GM23338 (cell line): ENCODE data around the gene TXNL4B. TPM values are rescaled to one million over a fixed set of nuclear protein-coding genes. Genes with fewer than 3 reads are reported as not detected.

Experiments used
- ATAC-seq: fragments of 200-7000 bp; cut with Tn5 transposase; 3 replicates; pipeline ENCODE4 v1.9.1; 2020
- DNase-seq: peaks from one replicate; pipeline ENCODE4 v3.0.0-alpha.2; 2015; ENCODE audit warnings: low spot score
- H2AFZ ChIP-seq: fragments of 200-600 bp; sonication (generic); 2 replicates; pipeline ENCODE4 v1.8.0; 2016; ENCODE audit warnings: antibody characterized with exemption, mild to moderate bottlenecking, moderate library complexity
- H3F3A ChIP-seq: fragments of 200-600 bp; sonication (generic); replicated peaks from 2 replicates; pipeline ENCODE4 v1.8.0; 2017; ENCODE audit warnings: antibody characterized with exemption, mixed run types, low read depth
- H3K27ac ChIP-seq: fragments of 200-600 bp; sonication (generic); 2 replicates; pipeline ENCODE4 v1.6.1; 2016; ENCODE audit warnings: low read depth
- H3K27me3 ChIP-seq: fragments of 200-600 bp; sonication (generic); 2 replicates; pipeline ENCODE4 v1.8.0; 2016; ENCODE audit warnings: mild to moderate bottlenecking, mixed run types, moderate library complexity; ENCODE audit not compliant: insufficient read depth
- H3K36me3 ChIP-seq: fragments of 200-600 bp; sonication (generic); 2 replicates; pipeline ENCODE4 v1.8.0; 2016; ENCODE audit warnings: mild to moderate bottlenecking; ENCODE audit not compliant: insufficient read depth
- H3K4me1 ChIP-seq: fragments of 200-600 bp; sonication (generic); 2 replicates; pipeline ENCODE4 v1.8.0; 2016; ENCODE audit warnings: mild to moderate bottlenecking, moderate library complexity; ENCODE audit not compliant: insufficient read depth
- H3K4me2 ChIP-seq: fragments of 200-600 bp; sonication (generic); 2 replicates; pipeline ENCODE4 v1.7.1; 2017; ENCODE audit warnings: mixed run types
- H3K4me3 ChIP-seq: fragments of 200-600 bp; sonication (generic); 2 replicates; pipeline ENCODE4 v1.6.1; 2016; ENCODE audit warnings: mixed run types
- H3K79me2 ChIP-seq: fragments of 200-600 bp; sonication (generic); replicated peaks from 2 replicates; pipeline ENCODE4 v1.8.0; 2017; ENCODE audit warnings: mild to moderate bottlenecking; ENCODE audit not compliant: insufficient read depth
- H3K9me2 ChIP-seq: fragments of 200-600 bp; sonication (generic); 2 replicates; pipeline ENCODE4 v1.8.0; 2017; ENCODE audit not compliant: insufficient read depth
- H4K20me1 ChIP-seq: fragments of 200-600 bp; sonication (generic); replicated peaks from 2 replicates; pipeline ENCODE4 v1.8.0; 2017; ENCODE audit warnings: mild to moderate bottlenecking; ENCODE audit not compliant: insufficient read depth
- H3K27ac Mint-ChIP-seq: 2 replicates; pipeline ENCODE4 v1.8.0; 2020; ENCODE audit warnings: inconsistent platforms, mild to moderate bottlenecking, moderate library complexity, mixed read lengths
- H3K27me3 Mint-ChIP-seq: 3 replicates; pipeline ENCODE4 v1.8.0; 2022; ENCODE audit warnings: low read depth, mild to moderate bottlenecking, moderate library complexity, mixed read lengths, inconsistent platforms; ENCODE audit not compliant: insufficient read depth, poor library complexity
- H3K36me3 Mint-ChIP-seq: 3 replicates; pipeline ENCODE4 v1.8.0; 2021; ENCODE audit warnings: low read depth, mild to moderate bottlenecking, inconsistent platforms, moderate library complexity, mixed read lengths
- H3K4me1 Mint-ChIP-seq: 3 replicates; pipeline ENCODE4 v1.8.0; 2020; ENCODE audit warnings: mild to moderate bottlenecking, inconsistent platforms, mixed read lengths
- H3K4me3 Mint-ChIP-seq: 3 replicates; pipeline ENCODE4 v1.8.0; 2021; ENCODE audit warnings: moderate library complexity, mild to moderate bottlenecking, inconsistent platforms, mixed read lengths
- H3K9me3 Mint-ChIP-seq: 3 replicates; pipeline ENCODE4 v1.8.0; 2020; ENCODE audit warnings: moderate library complexity, mild to moderate bottlenecking, inconsistent platforms, mixed read lengths
- ETS1 ChIP-seq: IDR thresholded peaks from 2 replicates; pipeline ENCODE4 v1.6.1; 2016; ENCODE audit warnings: antibody characterized with exemption
- EZH2 ChIP-seq: fragments of 200-600 bp; sonication (generic); IDR thresholded peaks from one replicate; pipeline ENCODE4 v1.8.0; 2017; ENCODE audit warnings: antibody characterized with exemption, mild to moderate bottlenecking, low read depth; ENCODE audit not compliant: unreplicated experiment
- EZH2phosphoT487 ChIP-seq: fragments of 200-600 bp; sonication (generic); IDR thresholded peaks from one replicate; pipeline ENCODE4 v1.8.1; 2018; ENCODE audit warnings: antibody characterized with exemption; ENCODE audit not compliant: unreplicated experiment
- JUNB ChIP-seq: IDR thresholded peaks from one replicate; pipeline ENCODE4 v1.6.1; 2016; ENCODE audit warnings: antibody characterized with exemption; ENCODE audit not compliant: unreplicated experiment
- NANOG ChIP-seq: IDR thresholded peaks from 2 replicates; pipeline ENCODE4 v1.6.1; 2016; ENCODE audit warnings: antibody characterized with exemption, borderline replicate concordance
- POLR2AphosphoS5 ChIP-seq: IDR thresholded peaks from 2 replicates; pipeline ENCODE4 v1.6.1; 2016; ENCODE audit warnings: antibody characterized with exemption, low read depth
- STAT1 ChIP-seq: IDR thresholded peaks from one replicate; pipeline ENCODE4 v1.6.1; 2016; ENCODE audit warnings: antibody characterized with exemption; ENCODE audit not compliant: unreplicated experiment
- ZNF331 ChIP-seq: fragments of 250-450 bp; sonication (Bioruptor Pico); IDR thresholded peaks from 2 replicates; pipeline ENCODE4 v1.5.0; 2020; ENCODE audit warnings: low read depth, mild to moderate bottlenecking, moderate library complexity
- ZNF462 ChIP-seq: fragments of 250-450 bp; sonication (Bioruptor Pico); IDR thresholded peaks from 2 replicates; pipeline ENCODE4 v1.5.0; 2020; ENCODE audit warnings: mild to moderate bottlenecking, moderate library complexity
- polyA plus RNA-seq: library from polyadenylated mRNA; unstranded; fragments of >200 nt; fragmentation: Nextera tagmentation; extraction: Ambion mirVana; gene quantifications from 2 replicates; pipeline ENCODE4 v1.2.1, GENCODE V29; 2016
- total RNA-seq: library from RNA; depleted of rRNA; stranded (reverse); fragments of >200 nt; shearing (Covaris generic); gene quantifications from 2 replicates; pipeline ENCODE4 v1.2.3, GENCODE V29; 2014

Gene TXNL4B
- total and polyA plus RNA-seq, 2 experiments from 2014 or later: 3.7 to 8.9 TPM

- TF ChIP-seq ZNF462 (CRISPR knock-in tag): no peak
These were observed 48.5 kb downstream of the TXNL4B start (continued) for GRCh38 chr16:72044825-72045359.

GRCh38 chr16:72044296-72044695 lies 49.1 kb downstream of the TXNL4B start:
- Mint-ChIP-seq H3K27me3 (peaks cover 3% of the 10 kb centered on the region), H3K36me3 (no peaks in the 10 kb centered on the region), H3K4me3 (no peak overlapping the region), H3K4me1 (no peaks in the 10 kb centered on the region), H3K27ac (no peak overlapping the region), H3K9me3 (peaks cover 7% of the 10 kb centered on the region)
- Histone ChIP-seq H3K27me3 (no peaks in the 10 kb centered on the region), H3K4me2 (no peak overlapping the region), H3K4me3 (no peak overlapping the region), H3K79me2 (no peaks in the 10 kb centered on the region), H3K9me2 (no peaks in the 10 kb centered on the region), H3F3A (no peaks in the 10 kb centered on the region), H3K4me1 (no peaks in the 10 kb centered on the region), H3K27ac (no peak overlapping the region), H2AFZ (no peak overlapping the region), H3K36me3 (no peaks in the 10 kb centered on the region), H4K20me1 (no peaks in the 10 kb centered on the region)
- DNase-seq (no peak), ATAC-seq (no peak)
- TF ChIP-seq STAT1: no peak
- no peak for TF ChIP-seq EZH2
- TF ChIP-seq ZNF331 (CRISPR knock-in tag): no peak
- TF ChIP-seq EZH2phosphoT487: no peak
- TF ChIP-seq POLR2AphosphoS5: no peak
- TF ChIP-seq JUNB: no peak
- no peak for TF ChIP-seq ZNF462 (CRISPR knock-in tag)
- TF ChIP-seq ETS1: no peak
- TF ChIP-seq NANOG: no peak
